HG03280 (cell line): Measurements from ENCODE around the gene ARHGAP10.
"Not testable (repeated sequence)": the region's sequence is repeated elsewhere in the genome, so short reads cannot be mapped to it uniquely, and the experiment has no call there.

Experiments used
- ATAC-seq: cut with Tn5 transposase; IDR thresholded peaks from one replicate; pipeline ENCODE4 v1.9.1; 2021; ENCODE audit warnings: mild to moderate bottlenecking, moderate library complexity; ENCODE audit not compliant: unreplicated experiment

ARHGAP10 gene

DNA sequence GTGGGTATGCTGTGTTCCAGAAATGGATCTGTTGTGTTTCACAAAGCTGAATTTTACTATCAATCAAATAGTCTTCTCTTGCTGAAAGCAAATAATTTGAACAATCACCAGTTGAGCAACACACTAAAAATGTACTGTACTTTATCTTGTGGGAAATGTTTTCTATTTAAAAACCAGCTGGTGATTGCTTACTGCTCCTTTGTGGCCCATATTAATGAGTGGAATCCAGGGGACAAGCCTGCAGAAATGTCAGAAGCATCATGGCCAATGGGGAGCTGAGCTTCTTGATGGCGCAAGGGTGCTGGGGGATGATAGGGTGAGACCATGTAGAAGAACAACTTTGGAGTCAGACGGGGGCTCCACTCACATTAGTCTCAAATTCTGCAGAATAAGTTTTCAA lies 346.2 kb downstream of the ARHGAP10 start:
- no peak for ATAC-seq

DNA sequence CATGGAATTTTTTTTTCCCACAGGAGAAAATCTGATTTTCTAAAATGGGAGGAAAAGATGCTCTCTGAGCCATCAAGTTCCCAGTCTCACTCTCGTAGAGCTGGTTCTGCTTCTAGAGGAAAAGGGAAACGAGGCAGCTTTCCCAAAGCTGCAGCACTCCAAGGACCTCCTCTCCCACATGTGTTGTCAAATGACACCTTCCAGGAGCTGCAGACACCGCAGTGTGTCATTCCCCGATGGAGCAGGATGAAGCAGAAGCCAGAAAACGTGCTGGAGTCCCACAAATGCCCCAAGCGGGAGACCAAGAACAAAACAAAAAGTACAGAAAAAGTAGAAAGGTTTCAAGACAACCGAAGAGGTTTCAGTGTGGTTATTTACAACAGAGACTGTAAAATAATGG lies 348.1 kb downstream of the ARHGAP10 start:
- ATAC-seq: no peak

DNA sequence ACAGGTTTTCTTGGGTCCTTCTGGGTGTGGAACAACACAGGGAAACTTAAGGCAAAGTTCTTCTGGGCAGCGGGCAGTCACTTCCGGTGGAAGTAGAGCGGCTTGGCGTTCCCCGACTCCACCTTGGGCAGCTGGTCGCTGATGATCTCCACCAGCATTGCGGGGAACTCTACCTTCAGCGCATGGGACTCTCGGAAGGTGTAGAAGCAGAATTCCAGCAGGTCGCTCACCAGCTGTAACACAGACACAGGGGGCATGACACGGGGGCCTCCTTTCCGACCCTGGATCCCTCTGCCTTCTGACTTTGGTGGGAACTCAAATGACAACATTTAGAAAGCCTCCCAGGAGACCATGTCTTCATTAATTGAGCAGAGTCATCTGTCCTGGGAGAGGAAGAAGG lies 349.4 kb downstream of the ARHGAP10 start:
- ATAC-seq: no peak

DNA sequence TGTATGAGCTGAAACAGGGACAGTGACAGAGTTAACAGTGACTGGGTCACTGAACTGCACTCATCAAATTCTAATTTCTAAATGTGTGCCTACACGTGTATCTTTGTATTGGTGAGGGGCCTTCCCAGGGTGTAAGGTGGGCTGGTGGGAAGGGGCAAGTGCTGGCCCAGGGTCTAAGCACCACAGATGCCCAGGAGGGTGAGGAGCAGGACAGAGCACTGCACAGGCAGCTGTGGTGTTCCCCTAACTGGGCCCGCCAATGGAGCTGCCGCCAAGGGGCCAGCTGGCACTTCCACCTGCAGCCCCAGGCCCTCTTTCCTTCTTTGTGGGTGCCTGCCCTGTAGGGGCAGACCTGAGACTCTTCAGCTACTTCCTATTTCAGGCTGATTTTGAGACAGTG lies 349.9 kb downstream of the ARHGAP10 start:
- ATAC-seq: no peak

DNA sequence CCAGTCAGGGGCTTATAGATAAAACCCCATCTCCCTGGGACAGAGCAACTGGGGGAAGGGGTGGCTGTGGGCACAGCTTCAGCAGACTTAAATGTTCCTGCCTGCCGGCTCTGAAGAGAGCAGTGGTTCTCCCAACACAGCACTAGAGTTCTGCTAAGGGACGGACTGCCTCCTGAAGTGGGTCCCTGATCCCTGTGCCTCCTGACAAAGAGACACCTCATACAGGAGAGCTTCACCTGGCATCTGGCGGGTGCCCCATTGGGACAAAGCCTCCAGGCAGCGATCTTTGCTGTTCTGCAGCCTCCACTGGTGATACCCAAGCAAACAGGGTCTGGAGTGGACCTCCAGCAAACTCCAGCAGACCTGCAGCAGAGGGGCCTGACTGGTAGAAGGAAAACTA lies 351.2 kb downstream of the ARHGAP10 start:
- ATAC-seq: not testable (repeated sequence)

DNA sequence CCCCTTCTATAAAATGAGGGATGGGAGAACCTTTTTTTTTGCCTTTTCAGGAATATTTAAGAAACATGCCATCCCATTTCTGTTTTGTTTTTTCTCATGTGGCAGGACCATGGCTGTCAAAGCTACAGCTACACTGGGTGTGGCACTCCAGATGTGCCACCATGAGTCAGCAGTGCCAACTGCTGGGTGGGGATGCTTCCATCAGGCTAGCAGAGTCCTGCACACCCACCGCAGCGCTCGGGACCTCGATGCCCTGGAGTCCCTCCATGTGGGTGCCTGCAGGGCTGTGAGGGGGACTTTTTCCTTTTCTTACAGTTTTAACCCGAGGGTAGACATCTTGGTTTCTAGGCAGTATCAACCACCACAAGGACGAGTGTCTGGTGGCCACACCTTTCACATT lies 357.7 kb downstream of the ARHGAP10 start:
- ATAC-seq: no peak

DNA sequence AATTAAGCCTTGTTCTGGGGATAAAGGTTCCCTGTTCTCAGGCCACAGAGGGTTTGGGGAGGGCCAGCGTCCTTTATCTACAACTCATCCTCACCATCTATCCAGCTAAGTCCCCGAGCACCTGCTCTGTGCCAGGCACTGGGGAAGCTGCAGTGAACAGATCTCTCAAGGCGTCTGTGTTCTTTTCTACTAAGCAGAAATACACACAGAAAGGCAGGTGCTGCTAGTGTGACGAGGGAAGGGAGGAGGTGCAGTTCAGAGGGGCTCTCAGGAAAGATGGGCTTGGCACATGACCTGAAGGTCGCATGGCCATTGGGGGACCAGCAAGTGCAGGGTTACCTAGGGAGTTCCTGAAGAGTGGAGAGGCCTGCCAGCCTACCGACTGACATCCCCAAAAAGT lies 358.1 kb downstream of the ARHGAP10 start:
- no peak for ATAC-seq

DNA sequence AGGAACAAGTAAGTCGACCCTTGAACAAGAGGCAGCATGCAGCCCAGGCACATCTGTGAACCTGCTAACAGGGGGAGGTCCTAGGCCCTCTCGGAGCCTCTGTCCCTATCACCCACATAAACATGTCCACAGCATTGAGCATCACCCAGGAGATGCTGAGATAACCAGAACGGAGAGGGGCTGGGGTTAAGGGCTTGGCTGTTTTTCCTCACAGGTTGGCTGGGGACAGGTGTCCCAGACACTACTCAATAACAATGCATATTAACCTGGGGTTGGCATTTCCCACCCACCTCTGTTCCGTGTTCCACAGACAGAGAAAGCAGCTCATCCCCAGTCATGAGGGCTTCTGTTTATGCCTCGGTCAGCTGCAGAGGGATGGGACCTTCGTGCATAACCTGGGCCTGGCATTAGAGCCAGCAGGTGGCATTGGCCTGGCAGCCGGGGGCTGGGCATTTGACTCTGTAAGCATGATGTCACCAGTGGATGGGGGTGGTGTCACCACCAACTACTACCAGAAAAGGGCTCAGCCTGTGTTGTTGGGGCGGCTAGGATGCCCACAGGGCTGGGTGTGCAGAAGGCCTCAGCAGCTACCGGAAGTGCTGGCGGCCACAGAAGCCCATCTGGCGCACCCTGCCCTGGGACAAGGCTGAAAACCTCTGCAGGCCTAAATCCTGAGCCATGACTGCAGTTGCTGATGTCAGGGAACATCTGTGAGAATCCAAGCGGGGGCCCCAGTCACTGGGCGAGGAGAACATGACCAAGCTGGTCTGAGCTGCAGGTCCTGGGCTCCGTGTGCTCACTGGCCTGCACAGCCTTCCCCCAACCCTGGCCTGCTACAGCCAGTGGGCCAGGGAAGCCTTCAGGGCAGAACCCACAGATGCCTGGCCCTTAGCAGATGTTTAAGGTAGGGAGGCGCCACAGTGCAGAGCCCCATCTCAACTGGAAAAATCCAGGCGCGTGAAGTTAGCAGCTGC lies 358.9 kb downstream of the ARHGAP10 start:
- no peak for ATAC-seq

DNA sequence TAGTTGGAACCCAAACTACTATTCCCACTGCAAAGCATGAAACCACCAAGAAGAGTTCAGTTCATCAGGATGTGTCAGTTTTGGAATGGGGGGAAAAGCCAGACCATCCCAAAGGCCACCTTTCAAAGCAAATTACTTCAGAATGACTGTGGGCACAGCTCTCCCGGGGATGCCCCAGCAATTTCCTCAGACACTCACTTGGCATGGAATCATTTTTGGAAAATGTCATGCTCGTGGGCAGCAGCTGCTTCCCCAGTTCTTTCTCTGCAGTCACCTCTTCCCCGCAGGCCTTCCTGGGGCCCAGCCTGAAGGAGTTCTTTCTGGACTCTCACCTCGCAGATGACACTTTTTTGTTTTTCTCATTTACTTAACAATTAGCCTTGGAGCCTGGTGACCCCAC lies 360.0 kb downstream of the ARHGAP10 start:
- ATAC-seq: no peak

DNA sequence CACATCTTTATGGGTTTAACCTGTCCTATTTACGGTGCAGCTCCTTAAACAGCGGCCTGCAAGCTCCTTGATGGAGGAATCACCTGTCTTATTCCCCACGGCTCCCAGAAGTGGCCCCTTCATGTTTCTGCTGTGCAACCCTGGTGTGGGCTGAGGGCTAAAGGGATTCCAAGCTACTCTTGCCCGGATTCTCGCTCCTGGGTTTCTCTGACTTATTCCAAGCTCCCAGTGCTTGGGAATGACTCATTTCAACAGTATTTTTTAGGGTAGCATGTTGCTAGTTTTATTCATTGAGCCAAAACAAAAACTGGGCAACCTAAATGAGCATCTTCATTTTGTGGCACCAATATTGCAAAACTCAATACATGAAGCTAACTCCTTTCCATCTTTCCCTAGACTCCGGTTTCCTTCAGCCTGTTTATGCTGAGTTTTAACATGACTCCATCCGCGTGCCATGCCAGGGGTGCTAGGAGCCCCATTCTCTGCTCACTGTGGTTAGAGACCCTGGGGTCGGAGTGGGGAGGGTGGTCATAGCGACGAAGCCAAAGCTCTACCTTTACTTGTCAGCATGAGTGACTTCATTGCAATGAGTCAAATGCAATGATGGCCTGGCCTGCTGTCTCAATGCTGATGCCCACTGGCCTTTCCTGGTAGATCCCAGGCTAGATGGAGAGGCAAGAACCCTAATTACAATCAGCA lies 360.6 kb downstream of the ARHGAP10 start:
- no peak for ATAC-seq

DNA sequence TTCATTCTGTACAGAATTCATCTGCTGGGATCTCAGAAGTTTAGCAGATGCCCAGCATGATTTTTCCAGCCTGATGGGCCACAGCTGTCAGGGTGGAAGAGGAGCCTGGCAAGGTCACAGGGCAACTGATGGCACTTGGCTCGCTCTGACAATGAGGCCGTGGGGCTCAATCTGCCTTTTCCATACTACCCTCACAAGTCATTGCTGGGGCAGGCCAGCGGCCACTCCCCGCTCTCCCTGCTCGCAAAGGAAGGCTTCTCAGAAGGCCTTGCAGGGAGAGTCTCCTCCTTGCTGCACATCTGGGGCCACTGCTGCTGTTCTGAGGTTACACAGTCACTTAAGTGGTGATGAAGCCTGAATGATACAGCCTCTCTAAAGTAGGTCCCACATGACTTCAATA lies 361.2 kb downstream of the ARHGAP10 start:
- ATAC-seq: no peak

DNA sequence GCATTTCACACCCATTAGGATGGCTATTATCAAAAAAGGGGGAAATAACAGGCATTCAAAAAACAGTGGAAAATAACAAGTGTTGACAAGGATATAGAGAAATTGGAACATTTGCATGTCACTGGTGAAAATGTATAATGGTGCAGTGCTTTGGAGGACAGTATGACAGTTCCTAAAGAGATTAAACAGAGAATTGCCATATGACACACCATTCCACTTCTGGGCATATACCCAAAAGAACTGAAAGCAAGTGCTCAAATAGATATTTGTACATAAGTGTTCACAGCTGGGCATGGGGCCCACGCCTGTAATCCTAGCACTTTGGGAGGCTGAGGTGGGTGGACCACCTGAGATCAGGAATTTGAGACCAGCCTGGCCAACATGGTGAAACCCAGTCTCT lies 362.3 kb downstream of the ARHGAP10 start:
- no peak for ATAC-seq

DNA sequence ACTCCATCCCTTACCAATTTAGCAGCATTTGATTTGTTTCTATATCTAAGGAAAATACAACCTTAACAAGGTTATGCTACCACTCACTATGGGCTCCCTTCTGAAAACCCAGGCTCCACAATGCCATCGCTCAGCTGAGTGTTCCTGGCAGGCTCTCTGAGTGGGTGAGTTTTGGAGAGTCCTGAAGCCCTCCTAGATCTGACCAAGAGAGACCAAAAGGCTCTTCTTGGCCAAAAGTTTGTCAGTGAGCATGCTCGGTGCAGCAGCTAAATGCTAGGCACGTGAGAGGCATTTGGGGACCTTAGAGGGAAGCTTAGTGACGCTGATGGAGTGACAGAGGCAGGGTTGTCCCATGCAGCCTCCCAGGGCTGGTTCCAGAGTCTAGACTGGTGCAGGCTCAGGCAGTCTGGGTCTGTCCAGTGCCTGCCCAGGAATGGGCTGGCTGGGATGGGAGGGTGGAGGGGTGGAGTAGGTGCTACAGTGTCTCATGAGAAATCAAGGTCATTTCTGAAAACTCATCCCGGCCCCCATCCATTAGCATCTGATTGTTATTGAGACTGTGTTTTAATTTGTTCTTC lies 363.5 kb downstream of the ARHGAP10 start:
- no peak for ATAC-seq

DNA sequence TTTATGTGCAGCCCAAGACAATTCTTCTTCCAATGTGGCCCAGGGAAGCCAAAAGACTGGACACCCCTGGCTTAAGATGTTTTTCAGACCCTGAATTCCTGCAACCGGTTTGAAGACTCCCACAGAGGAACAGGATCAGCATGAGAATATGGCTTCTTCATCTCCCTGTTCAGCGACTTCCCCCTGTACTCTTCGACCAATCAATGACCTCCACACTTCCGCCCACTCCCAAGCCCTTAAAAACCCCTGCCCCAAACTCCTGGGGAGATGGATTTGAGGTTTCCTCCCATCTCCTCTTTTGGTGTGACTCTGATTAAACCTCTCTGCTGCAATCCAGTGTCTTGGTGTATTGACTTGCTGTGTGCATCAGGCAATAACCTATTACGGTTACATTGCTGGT lies 365.9 kb downstream of the ARHGAP10 start:
- ATAC-seq: no peak

DNA sequence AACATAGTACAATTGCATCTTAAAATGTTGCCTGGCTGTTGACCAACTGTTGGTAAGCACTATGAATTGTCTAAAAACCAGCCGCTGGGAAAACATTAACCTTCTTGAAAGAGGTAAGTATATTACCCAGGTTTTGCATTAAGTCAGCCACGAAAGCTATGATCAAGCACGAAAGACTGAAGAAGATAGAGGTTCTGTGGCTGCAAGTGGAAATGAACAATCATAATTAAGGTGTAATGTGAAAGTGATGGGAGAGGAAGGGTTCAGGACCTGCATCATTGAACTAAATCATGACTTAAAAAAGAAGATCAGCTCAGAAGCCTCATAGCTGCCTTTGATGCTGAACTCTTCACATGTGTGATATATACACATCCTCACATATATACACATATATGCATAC lies 369.3 kb downstream of the ARHGAP10 start:
- no peak for ATAC-seq

DNA sequence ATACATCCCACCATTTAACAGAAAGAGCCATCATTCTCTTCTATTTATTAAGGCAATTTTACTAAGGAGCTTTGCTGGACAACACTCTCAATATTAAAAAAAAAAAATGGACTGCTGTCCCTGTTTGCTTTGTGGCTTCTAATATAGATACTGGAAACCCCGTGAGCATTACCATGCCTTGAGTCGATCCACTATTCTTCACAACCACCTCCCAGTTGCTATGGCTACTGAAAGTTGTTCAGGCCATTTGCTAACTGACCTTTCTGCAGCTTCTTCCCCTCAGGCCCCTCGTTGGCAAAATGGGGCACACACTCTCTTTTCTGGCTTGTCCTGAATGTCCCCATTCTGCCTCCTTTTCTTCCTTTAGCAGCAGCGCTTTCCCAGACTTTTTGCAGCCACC lies 369.9 kb downstream of the ARHGAP10 start:
- ATAC-seq: no peak

DNA sequence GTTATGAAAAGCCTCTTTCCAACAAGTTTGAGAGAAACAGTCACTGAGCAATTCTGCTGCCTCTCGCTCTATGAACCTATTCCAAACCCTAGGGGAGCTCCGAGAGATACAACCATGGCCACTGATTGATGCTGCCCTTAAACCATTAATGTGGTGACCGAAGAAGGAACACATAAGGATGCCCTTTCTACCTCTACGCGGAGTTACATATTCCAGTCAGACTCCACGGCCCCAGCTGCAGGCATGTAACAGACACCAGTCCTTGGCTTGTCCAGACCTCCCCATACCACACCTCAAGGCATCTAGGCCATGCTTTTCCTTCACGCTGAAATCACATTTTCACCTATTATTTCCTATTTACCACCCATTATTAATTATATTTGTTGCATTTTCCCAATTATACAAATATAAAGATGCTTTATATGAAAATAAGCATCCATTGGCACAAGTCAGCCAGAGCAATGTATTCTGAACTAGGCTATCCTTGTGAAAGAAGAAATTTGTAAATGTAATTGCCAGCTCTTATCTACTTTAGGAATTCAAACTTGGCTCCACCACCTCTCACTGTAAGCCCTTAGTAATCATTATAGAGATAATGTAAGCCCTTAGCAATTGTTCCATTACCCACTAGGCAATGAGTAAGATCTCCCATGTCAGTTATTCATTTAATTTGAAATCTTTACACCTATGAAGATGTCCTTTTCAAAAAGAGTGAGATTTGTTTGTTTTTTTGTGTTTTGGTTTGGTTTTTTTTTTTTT lies 371.9 kb downstream of the ARHGAP10 start:
- ATAC-seq: no peak

DNA sequence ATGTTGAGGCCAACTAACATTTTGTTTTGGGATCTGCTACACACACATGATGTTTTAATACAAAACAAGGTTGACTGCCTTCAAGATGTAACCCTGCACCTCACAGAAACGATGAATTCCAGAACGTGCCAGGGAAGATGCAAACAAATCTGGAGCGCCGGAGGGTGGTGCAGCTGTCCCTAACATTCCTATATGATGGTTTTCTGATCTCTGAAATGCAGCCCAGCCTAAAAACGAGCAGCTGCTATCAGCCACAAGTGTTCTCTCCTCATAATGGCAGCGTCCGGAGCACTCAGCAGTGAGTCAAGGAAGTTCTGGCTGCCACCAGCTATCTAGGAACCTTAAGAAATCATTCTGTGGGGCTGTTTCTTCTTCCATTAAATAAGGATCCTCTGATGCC lies 376.9 kb downstream of the ARHGAP10 start:
- no peak for ATAC-seq

DNA sequence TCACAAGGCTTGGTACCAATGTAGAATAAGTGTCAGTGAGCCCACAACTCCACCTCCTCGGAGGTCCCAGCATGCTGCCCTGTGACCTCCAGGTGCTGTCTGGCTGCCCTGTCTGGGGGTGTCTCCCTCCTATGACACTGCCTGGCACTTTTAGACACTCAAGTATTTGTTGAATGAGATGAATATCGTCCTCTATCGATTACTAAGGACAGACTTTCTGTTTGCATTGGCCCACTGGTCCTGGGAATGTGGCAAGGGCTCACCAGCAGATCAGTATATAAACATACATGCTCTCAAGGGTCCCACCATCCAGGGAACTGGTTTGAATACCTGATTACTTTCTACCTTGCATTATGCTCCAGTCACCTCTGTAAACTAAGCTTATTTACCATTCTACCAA lies 377.3 kb downstream of the ARHGAP10 start:
- no peak for ATAC-seq

DNA sequence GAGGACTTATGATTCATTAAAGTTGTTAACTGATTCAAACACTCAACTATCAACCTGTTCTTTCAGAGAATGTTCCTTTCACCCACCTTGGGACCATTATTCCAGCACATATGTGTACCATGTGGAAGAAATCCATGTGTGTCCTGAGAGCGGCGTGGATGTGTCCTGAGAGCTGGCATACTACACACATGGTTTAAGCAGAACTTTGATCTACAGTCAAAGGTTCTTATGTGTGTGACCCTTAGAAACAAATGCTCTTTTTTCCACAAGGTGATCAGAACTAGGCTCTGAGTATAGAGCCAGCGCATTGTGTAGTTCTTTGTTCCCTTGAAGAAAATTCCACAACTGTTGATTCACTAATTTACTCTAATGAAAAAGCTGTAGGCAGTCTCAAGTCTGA lies 378.3 kb downstream of the ARHGAP10 start:
- no peak for ATAC-seq
